ENCODE results near the gene OR6K6.

GRCh38 chr1:158728510-158729225, 25.9 kb upstream of the OR6K6 start:
- TF ChIP-seq POLR2A (IDR thresholded peaks at IDR 0.05), result no peak
- no peak for TF ChIP-seq CTCF (IDR thresholded peaks at IDR 0.05 in 8 of 11, conservative IDR thresholded peaks at IDR 0.05 in 3 of 11)

All from spleen (tissue), 7 donors.